ENCODE data around the gene ACO1. TPM values are rescaled to one million over a fixed set of nuclear protein-coding genes. Genes with fewer than 3 reads are reported as not detected.
A peak's percentile ranks its signal among the peaks of the same experiment; 100 is the strongest.

The ACO1 gene
- polyA plus RNA-seq, 1 donor (not counting 4 experiments of a cell fraction or from before 2014, with no cell fraction given): 29.2 TPM

- FAIRE-seq: peak; percentile 99
- H3K4me2 ChIP-seq (ENCODE audit: control insufficient read depth, extremely low read depth, insufficient read depth, low read depth, low read length): no peak overlapping the region
- dilution Hi-C loops (cut with MboI; ENCODE audit: extremely low pct_ligation_motif_present, low sequenced_read_pairs): no loop called here
Measured at GRCh38 chr9:32502464-32502863, 118.0 kb downstream of the ACO1 start.

GRCh38 chr9:32503008-32503407, 118.6 kb downstream of the ACO1 start:
- H3K27ac ChIP-seq (ENCODE audit: control insufficient read depth, insufficient read depth, low read length): peak overlapping the region; percentile 19
- no peaks in the 10 kb centered on the region for H3K27me3 ChIP-seq (ENCODE audit: control insufficient read depth, extremely low read depth, insufficient read depth, low read length)
- H2AFZ ChIP-seq (ENCODE audit: control insufficient read depth, low read length): peak overlapping the region; percentile 17
- peaks cover 22% of the 10 kb centered on the region for H3K79me2 ChIP-seq (ENCODE audit: control insufficient read depth, insufficient read depth, low read length)
- no peak for FAIRE-seq
- H3K4me1 ChIP-seq (ENCODE audit: control insufficient read depth, extremely low read depth, insufficient read depth, low read length): peaks cover 28% of the 10 kb centered on the region
- dilution Hi-C loops (cut with MboI; ENCODE audit: extremely low pct_ligation_motif_present, low sequenced_read_pairs): no loop called here
- H4K20me1 ChIP-seq (ENCODE audit: control insufficient read depth, extremely low read depth, insufficient read depth, low read length): no peaks in the 10 kb centered on the region
- no peak for DNase-seq (ENCODE audit: low read depth, low spot score)
- TF ChIP-seq CTCF (optimal IDR thresholded peaks at IDR 0.05 in 1 of 3, IDR thresholded peaks at IDR 0.05 in 1 of 3, conservative IDR thresholded peaks at IDR 0.05 in 1 of 3; ENCODE audit: extremely low read depth in 1 of 3, insufficient read depth in 2 of 3, low read length in 3 of 3): no peak
- TF ChIP-seq EZH2 (IDR thresholded peaks at IDR 0.05; ENCODE audit: low read length): no peak
- H3K4me2 ChIP-seq (ENCODE audit: control insufficient read depth, extremely low read depth, insufficient read depth, low read depth, low read length): peak overlapping the region; percentile 20
- peaks cover 0 to 4% of the 10 kb centered on the region in 2 experiments for H3K36me3 ChIP-seq (ENCODE audit: control insufficient read depth in 2 of 2, extremely low read depth in 1 of 2, insufficient read depth in 2 of 2, low read length in 2 of 2)
- no peak overlapping the region for H3K9ac ChIP-seq (ENCODE audit: control insufficient read depth, extremely low read depth, insufficient read depth, low read length)
- H3K9me1 ChIP-seq (ENCODE audit: control insufficient read depth, extremely low read depth, insufficient read depth, low read length): no peaks in the 10 kb centered on the region
- no peak overlapping the region for H3K4me3 ChIP-seq (ENCODE audit: control insufficient read depth in 2 of 3, extremely low read depth in 1 of 3, insufficient read depth in 2 of 3, low read depth in 1 of 3, low read length in 3 of 3)
- H3K9me3 ChIP-seq (ENCODE audit: control insufficient read depth, low read depth, low read length): no peaks in the 10 kb centered on the region

More at GRCh38 chr9:32502464-32502863, 118.0 kb downstream of the ACO1 start:
- Histone ChIP-seq H3K27me3 (ENCODE audit: control insufficient read depth, extremely low read depth, insufficient read depth, low read length) (no peaks in the 10 kb centered on the region), H3K9ac (ENCODE audit: control insufficient read depth, extremely low read depth, insufficient read depth, low read length) (no peak overlapping the region), H3K27ac (ENCODE audit: control insufficient read depth, insufficient read depth, low read length) (peak overlapping the region; percentile 19), H3K9me3 (ENCODE audit: control insufficient read depth, low read depth, low read length) (no peaks in the 10 kb centered on the region), H4K20me1 (ENCODE audit: control insufficient read depth, extremely low read depth, insufficient read depth, low read length) (no peaks in the 10 kb centered on the region), H3K36me3 (ENCODE audit: control insufficient read depth in 2 of 2, extremely low read depth in 1 of 2, insufficient read depth in 2 of 2, low read length in 2 of 2) (peaks cover 0 to 6% of the 10 kb centered on the region in 2 experiments), H3K4me1 (ENCODE audit: control insufficient read depth, extremely low read depth, insufficient read depth, low read length) (peaks cover 28% of the 10 kb centered on the region), H3K9me1 (ENCODE audit: control insufficient read depth, extremely low read depth, insufficient read depth, low read length) (no peaks in the 10 kb centered on the region), H3K79me2 (ENCODE audit: control insufficient read depth, insufficient read depth, low read length) (peaks cover 22% of the 10 kb centered on the region), H2AFZ (ENCODE audit: control insufficient read depth, low read length) (peak overlapping the region; percentile 24), H3K4me3 (ENCODE audit: control insufficient read depth in 2 of 3, extremely low read depth in 1 of 3, insufficient read depth in 2 of 3, low read depth in 1 of 3, low read length in 3 of 3) (no peak overlapping the region)
- TF ChIP-seq CTCF (optimal IDR thresholded peaks at IDR 0.05 in 1 of 3, IDR thresholded peaks at IDR 0.05 in 1 of 3, conservative IDR thresholded peaks at IDR 0.05 in 1 of 3; ENCODE audit: extremely low read depth in 1 of 3, insufficient read depth in 2 of 3, low read length in 3 of 3) (no peak), EZH2 (IDR thresholded peaks at IDR 0.05; ENCODE audit: low read length) (no peak)
- peak; percentile 69 for DNase-seq (ENCODE audit: low read depth, low spot score)

Other genes starting within 250 kb of the ACO1 start
- gene RIGI, start 141.6 kb downstream of the ACO1 start, polyA plus RNA-seq: 23.0 to 31.4 TPM (median 27.6 TPM) in 3 replicates
- 2.0 to 21.9 TPM (median 13.0 TPM) in 3 replicates for gene SMIM27, start 167.7 kb downstream of the ACO1 start, polyA plus RNA-seq
- gene TOPORS, start 167.9 kb downstream of the ACO1 start, polyA plus RNA-seq: 12.8 to 17.1 TPM (median 13.5 TPM) in 3 replicates
- 50.2 to 67.0 TPM (median 60.7 TPM) in 3 replicates for gene NDUFB6, start 188.5 kb downstream of the ACO1 start, polyA plus RNA-seq

Data from keratinocyte (primary cell).